ENCODE measurements around the gene RPS29.

GRCh38 chr14:49553892-49554291 lies 32.3 kb downstream of the RPS29 start:
- TF ChIP-seq NBN (conservative IDR thresholded peaks at IDR 0.05) (no peak), ZNF780A (CRISPR knock-in tag; IDR thresholded peaks at IDR 0.05) (no peak), CTCF (CRISPR knock-in tag; IDR thresholded peaks at IDR 0.05) (no peak)
